Measurements from ENCODE around the gene NHS. TPM values are rescaled to one million over a fixed set of nuclear protein-coding genes. Genes with fewer than 3 reads are reported as not detected.

Gene NHS
- total RNA-seq, 6 experiments from 2014 or later: 2.8 to 6.1 (median 4.9) TPM

GRCh38 chrX:17732138-17732783 lies 357.3 kb downstream of the NHS start:
- Mint-ChIP-seq H3K4me1 (ENCODE audit: low read depth) (peaks cover 8% of the 10 kb centered on the region), H3K9me3 (no peaks in the 10 kb centered on the region), H3K27me3 (ENCODE audit: insufficient read depth) (no peaks in the 10 kb centered on the region), H3K27ac (no peak overlapping the region), H3K4me3 (no peak overlapping the region), H3K36me3 (ENCODE audit: low read depth) (peaks cover 5% of the 10 kb centered on the region; the same call in 1 of the 2 replicates)
- DNase-seq: no peak
- TF ChIP-seq CTCF (IDR thresholded peaks at IDR 0.05): no peak

GRCh38 chrX:17735406-17735805 lies 360.4 kb downstream of the NHS start:
- DNase-seq: peak; percentile 9
- Mint-ChIP-seq H3K36me3 (ENCODE audit: low read depth) (no peaks in the 10 kb centered on the region), H3K4me3 (peak overlapping the region; percentile 46; the same call in 1 of the 2 replicates), H3K27me3 (ENCODE audit: insufficient read depth) (no peaks in the 10 kb centered on the region), H3K27ac (peak overlapping the region; percentile 45; the same call in 1 of the 2 replicates), H3K4me1 (ENCODE audit: low read depth) (peaks cover 18% of the 10 kb centered on the region), H3K9me3 (no peaks in the 10 kb centered on the region)
- no peak for TF ChIP-seq CTCF (IDR thresholded peaks at IDR 0.05)

GRCh38 chrX:17736478-17736855 lies 361.5 kb downstream of the NHS start:
- DNase-seq: no peak
- Mint-ChIP-seq H3K27me3 (ENCODE audit: insufficient read depth) (no peaks in the 10 kb centered on the region), H3K27ac (peak overlapping the region; percentile 77), H3K36me3 (ENCODE audit: low read depth) (no peaks in the 10 kb centered on the region), H3K4me3 (peak overlapping the region; percentile 74), H3K4me1 (ENCODE audit: low read depth) (peaks cover 18% of the 10 kb centered on the region), H3K9me3 (no peaks in the 10 kb centered on the region)
- no peak for TF ChIP-seq CTCF (IDR thresholded peaks at IDR 0.05)

- peak; percentile 96 for DNase-seq
- no peak for TF ChIP-seq CTCF (IDR thresholded peaks at IDR 0.05)
- no peaks in the 10 kb centered on the region for H3K36me3 Mint-ChIP-seq (ENCODE audit: low read depth)
- peaks cover 18% of the 10 kb centered on the region for H3K4me1 Mint-ChIP-seq (ENCODE audit: low read depth)
- H3K9me3 Mint-ChIP-seq: no peaks in the 10 kb centered on the region
- peak within 1 kb of the TSS; percentile 94 for H3K27ac Mint-ChIP-seq
- H3K27me3 Mint-ChIP-seq (ENCODE audit: insufficient read depth): no peaks in the 10 kb centered on the region
- peak within 1 kb of the TSS; percentile 98 for H3K4me3 Mint-ChIP-seq
Measured at GRCh38 chrX:17736856-17737709, 362.1 kb downstream of the NHS start, which contains the start of gene SCML1. Gene SCML1 (plus strand): TSS chrX:17737493. CDS start chrX:17744187, 6,694 bp downstream.

- H3K9me3 Mint-ChIP-seq: no peaks in the 10 kb centered on the region
- peaks cover 18% of the 10 kb centered on the region for H3K4me1 Mint-ChIP-seq (ENCODE audit: low read depth)
- peak overlapping the region; percentile 94 for H3K27ac Mint-ChIP-seq
Measured at GRCh38 chrX:17737710-17737985, 362.6 kb downstream of the NHS start.

More at GRCh38 chrX:17737710-17737985, 362.6 kb downstream of the NHS start:
- H3K4me3 Mint-ChIP-seq: peak overlapping the region; percentile 98
- H3K27me3 Mint-ChIP-seq (ENCODE audit: insufficient read depth): no peaks in the 10 kb centered on the region
- no peak for DNase-seq
- H3K36me3 Mint-ChIP-seq (ENCODE audit: low read depth): no peaks in the 10 kb centered on the region
- no peak for TF ChIP-seq CTCF (IDR thresholded peaks at IDR 0.05)

Data from HFFc6 (cell line).